ENCODE results near the gene JARID2. TPM values are rescaled to one million over a fixed set of nuclear protein-coding genes. Genes with fewer than 3 reads are reported as not detected.

The JARID2 gene
- total RNA-seq, 2 experiments from 2014 or later: 33.0 to 33.2 TPM

GRCh38 chr6:15513801-15514711 is 268.2 kb downstream of the JARID2 start:
- ATAC-seq (no peak), DNase-seq (no peak)
- Mint-ChIP-seq H3K4me3 (no peak overlapping the region), H3K9me3 (ENCODE audit: insufficient read depth) (no peaks in the 10 kb centered on the region), H3K4me1 (ENCODE audit: low read depth) (peaks cover 5% of the 10 kb centered on the region), H3K36me3 (ENCODE audit: low read depth) (peaks cover 66% of the 10 kb centered on the region), H3K27ac (peak overlapping the region; percentile 70), H3K27me3 (ENCODE audit: low read depth) (no peaks in the 10 kb centered on the region)
- POLR2A ChIA-PET: interaction anchor here (0.6 kb wide), 1 partner anchor 524 kb away, joined by 3 read pairs; no protein-coding TSS in a partner anchor
- CTCF ChIA-PET: no interaction called here

GRCh38 chr6:15515226-15515625 is 269.4 kb downstream of the JARID2 start:
- Mint-ChIP-seq H3K27ac (peak overlapping the region; percentile 64), H3K36me3 (ENCODE audit: low read depth) (peaks cover 69% of the 10 kb centered on the region), H3K4me1 (ENCODE audit: low read depth) (peaks cover 5% of the 10 kb centered on the region), H3K4me3 (no peak overlapping the region), H3K9me3 (ENCODE audit: insufficient read depth) (no peaks in the 10 kb centered on the region), H3K27me3 (ENCODE audit: low read depth) (no peaks in the 10 kb centered on the region)
- POLR2A ChIA-PET: no interaction called here
- DNase-seq: no peak
- no peak for ATAC-seq
- CTCF ChIA-PET: no interaction called here

- peaks cover 68% of the 10 kb centered on the region for H3K36me3 Mint-ChIP-seq (ENCODE audit: low read depth)
- ChIA-PET POLR2A (no interaction called here), CTCF (no interaction called here)
- no peaks in the 10 kb centered on the region for H3K27me3 Mint-ChIP-seq (ENCODE audit: low read depth)
- DNase-seq (no peak), ATAC-seq (no peak)
- no peak overlapping the region for H3K27ac Mint-ChIP-seq
- H3K4me1 Mint-ChIP-seq (ENCODE audit: low read depth): peaks cover 5% of the 10 kb centered on the region
- H3K4me3 Mint-ChIP-seq: no peak overlapping the region
- H3K9me3 Mint-ChIP-seq (ENCODE audit: insufficient read depth): no peaks in the 10 kb centered on the region
Measured at GRCh38 chr6:15515660-15516375, 269.9 kb downstream of the JARID2 start.

- ChIA-PET CTCF (no interaction called here), POLR2A (no interaction called here)
- Mint-ChIP-seq H3K27ac (no peak overlapping the region), H3K27me3 (ENCODE audit: low read depth) (no peaks in the 10 kb centered on the region), H3K4me1 (ENCODE audit: low read depth) (peaks cover 5% of the 10 kb centered on the region), H3K36me3 (ENCODE audit: low read depth) (peaks cover 67% of the 10 kb centered on the region), H3K4me3 (no peak overlapping the region), H3K9me3 (ENCODE audit: insufficient read depth) (no peaks in the 10 kb centered on the region)
- no peak for ATAC-seq
- no peak for DNase-seq
Measured at GRCh38 chr6:15516378-15516777, 270.5 kb downstream of the JARID2 start.

GRCh38 chr6:15516923-15517560 is 271.2 kb downstream of the JARID2 start:
- Mint-ChIP-seq H3K4me1 (ENCODE audit: low read depth) (peaks cover 9% of the 10 kb centered on the region), H3K4me3 (no peak overlapping the region), H3K27me3 (ENCODE audit: low read depth) (no peaks in the 10 kb centered on the region), H3K36me3 (ENCODE audit: low read depth) (peaks cover 66% of the 10 kb centered on the region), H3K9me3 (ENCODE audit: insufficient read depth) (no peaks in the 10 kb centered on the region), H3K27ac (no peak overlapping the region)
- ATAC-seq (no peak), DNase-seq (no peak)
- ChIA-PET CTCF (no interaction called here), POLR2A (no interaction called here)

GRCh38 chr6:15517600-15517999 is 271.7 kb downstream of the JARID2 start:
- no peaks in the 10 kb centered on the region for H3K27me3 Mint-ChIP-seq (ENCODE audit: low read depth)
- no peak overlapping the region for H3K4me3 Mint-ChIP-seq
- ATAC-seq (no peak), DNase-seq (no peak)
- H3K9me3 Mint-ChIP-seq (ENCODE audit: insufficient read depth): no peaks in the 10 kb centered on the region
- ChIA-PET CTCF (no interaction called here), POLR2A (no interaction called here)
- no peak overlapping the region for H3K27ac Mint-ChIP-seq
- H3K4me1 Mint-ChIP-seq (ENCODE audit: low read depth): peaks cover 15% of the 10 kb centered on the region
- H3K36me3 Mint-ChIP-seq (ENCODE audit: low read depth): peaks cover 64% of the 10 kb centered on the region

GRCh38 chr6:15518057-15518456 is 272.2 kb downstream of the JARID2 start:
- no peak overlapping the region for H3K27ac Mint-ChIP-seq
- DNase-seq (no peak), ATAC-seq (no peak)
- POLR2A ChIA-PET: no interaction called here
- peaks cover 67% of the 10 kb centered on the region for H3K36me3 Mint-ChIP-seq (ENCODE audit: low read depth)
- H3K9me3 Mint-ChIP-seq (ENCODE audit: insufficient read depth): no peaks in the 10 kb centered on the region
- peaks cover 16% of the 10 kb centered on the region for H3K4me1 Mint-ChIP-seq (ENCODE audit: low read depth)
- no peak overlapping the region for H3K4me3 Mint-ChIP-seq
- CTCF ChIA-PET: no interaction called here
- no peaks in the 10 kb centered on the region for H3K27me3 Mint-ChIP-seq (ENCODE audit: low read depth)

GRCh38 chr6:15518878-15519277 is 273.0 kb downstream of the JARID2 start:
- no peak for DNase-seq

GRCh38 chr6:15519681-15520080 is 273.8 kb downstream of the JARID2 start:
- H3K36me3 Mint-ChIP-seq (ENCODE audit: low read depth): peaks cover 66% of the 10 kb centered on the region
- no peak for ATAC-seq
- peaks cover 16% of the 10 kb centered on the region for H3K4me1 Mint-ChIP-seq (ENCODE audit: low read depth)

More at GRCh38 chr6:15518878-15519277, 273.0 kb downstream of the JARID2 start:
- peaks cover 68% of the 10 kb centered on the region for H3K36me3 Mint-ChIP-seq (ENCODE audit: low read depth)
- H3K27me3 Mint-ChIP-seq (ENCODE audit: low read depth): no peaks in the 10 kb centered on the region
- H3K4me1 Mint-ChIP-seq (ENCODE audit: low read depth): peaks cover 16% of the 10 kb centered on the region
- no peak overlapping the region for H3K27ac Mint-ChIP-seq
- ATAC-seq: no peak
- ChIA-PET POLR2A (no interaction called here), CTCF (no interaction called here)
- no peak overlapping the region for H3K4me3 Mint-ChIP-seq
- no peaks in the 10 kb centered on the region for H3K9me3 Mint-ChIP-seq (ENCODE audit: insufficient read depth)

GRCh38 chr6:15520626-15521203 is 274.8 kb downstream of the JARID2 start:
- Mint-ChIP-seq H3K4me1 (ENCODE audit: low read depth) (peaks cover 11% of the 10 kb centered on the region), H3K9me3 (ENCODE audit: insufficient read depth) (no peaks in the 10 kb centered on the region), H3K27me3 (ENCODE audit: low read depth) (no peaks in the 10 kb centered on the region), H3K4me3 (no peak overlapping the region), H3K27ac (peak overlapping the region; percentile 18), H3K36me3 (ENCODE audit: low read depth) (peaks cover 69% of the 10 kb centered on the region)
- POLR2A ChIA-PET: interaction anchor here (0.7 kb wide), 1 partner anchor 1599 kb away, joined by 5 read pairs; no protein-coding TSS in a partner anchor
- CTCF ChIA-PET: no interaction called here
- DNase-seq (no peak), ATAC-seq (no peak)

More at GRCh38 chr6:15519681-15520080, 273.8 kb downstream of the JARID2 start:
- DNase-seq: no peak
- H3K4me3 Mint-ChIP-seq: no peak overlapping the region
- H3K9me3 Mint-ChIP-seq (ENCODE audit: insufficient read depth): no peaks in the 10 kb centered on the region
- CTCF ChIA-PET: no interaction called here
- H3K27ac Mint-ChIP-seq: no peak overlapping the region
- H3K27me3 Mint-ChIP-seq (ENCODE audit: low read depth): no peaks in the 10 kb centered on the region
- POLR2A ChIA-PET: no interaction called here

GRCh38 chr6:15521582-15521981 is 275.7 kb downstream of the JARID2 start:
- Mint-ChIP-seq H3K36me3 (ENCODE audit: low read depth) (peaks cover 70% of the 10 kb centered on the region), H3K4me1 (ENCODE audit: low read depth) (peaks cover 11% of the 10 kb centered on the region), H3K4me3 (no peak overlapping the region), H3K27me3 (ENCODE audit: low read depth) (no peaks in the 10 kb centered on the region), H3K9me3 (ENCODE audit: insufficient read depth) (no peaks in the 10 kb centered on the region), H3K27ac (no peak overlapping the region)
- POLR2A ChIA-PET: no interaction called here
- DNase-seq (no peak), ATAC-seq (no peak)
- CTCF ChIA-PET: interaction anchor here (2.2 kb wide), 1 partner anchor 102 kb away, joined by 11 read pairs; no protein-coding TSS in a partner anchor
